ENCODE data around the gene CDC42BPA. TPM values are rescaled to one million over a fixed set of nuclear protein-coding genes. Genes with fewer than 3 reads are reported as not detected.

CDC42BPA gene
- total and polyA plus RNA-seq, 9 of the 15 experiments (the other 6 are each of a cell fraction or from before 2014, with no cell fraction given) = 8.0 to 77.5 (median 52.1) TPM

DNA sequence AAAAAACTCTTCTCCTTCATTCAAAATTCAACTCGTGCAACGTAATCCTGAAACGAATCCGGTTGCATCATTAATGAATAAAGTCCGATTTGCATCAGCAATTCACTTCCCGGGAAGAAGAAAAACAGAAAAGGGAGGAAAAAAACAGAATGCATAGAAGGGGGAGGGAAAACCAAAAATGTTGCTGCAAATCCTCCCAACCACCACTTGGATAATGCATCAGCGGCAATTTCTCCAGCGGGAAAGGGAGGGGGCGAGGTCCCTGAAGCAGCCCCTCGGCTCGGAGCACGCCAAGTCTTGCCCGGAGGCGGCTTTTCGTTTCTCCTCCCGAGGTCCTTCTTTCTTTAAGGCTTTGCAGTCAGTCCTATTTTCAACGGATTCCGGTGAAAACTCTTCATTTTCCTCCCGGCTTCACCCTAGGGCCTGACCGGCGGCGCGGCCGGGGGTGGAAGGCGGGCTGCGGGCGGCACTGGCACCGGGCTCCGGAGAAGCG, 723 bp downstream of the CDC42BPA start (continued):
- TF ChIP-seq, protein P1, sequence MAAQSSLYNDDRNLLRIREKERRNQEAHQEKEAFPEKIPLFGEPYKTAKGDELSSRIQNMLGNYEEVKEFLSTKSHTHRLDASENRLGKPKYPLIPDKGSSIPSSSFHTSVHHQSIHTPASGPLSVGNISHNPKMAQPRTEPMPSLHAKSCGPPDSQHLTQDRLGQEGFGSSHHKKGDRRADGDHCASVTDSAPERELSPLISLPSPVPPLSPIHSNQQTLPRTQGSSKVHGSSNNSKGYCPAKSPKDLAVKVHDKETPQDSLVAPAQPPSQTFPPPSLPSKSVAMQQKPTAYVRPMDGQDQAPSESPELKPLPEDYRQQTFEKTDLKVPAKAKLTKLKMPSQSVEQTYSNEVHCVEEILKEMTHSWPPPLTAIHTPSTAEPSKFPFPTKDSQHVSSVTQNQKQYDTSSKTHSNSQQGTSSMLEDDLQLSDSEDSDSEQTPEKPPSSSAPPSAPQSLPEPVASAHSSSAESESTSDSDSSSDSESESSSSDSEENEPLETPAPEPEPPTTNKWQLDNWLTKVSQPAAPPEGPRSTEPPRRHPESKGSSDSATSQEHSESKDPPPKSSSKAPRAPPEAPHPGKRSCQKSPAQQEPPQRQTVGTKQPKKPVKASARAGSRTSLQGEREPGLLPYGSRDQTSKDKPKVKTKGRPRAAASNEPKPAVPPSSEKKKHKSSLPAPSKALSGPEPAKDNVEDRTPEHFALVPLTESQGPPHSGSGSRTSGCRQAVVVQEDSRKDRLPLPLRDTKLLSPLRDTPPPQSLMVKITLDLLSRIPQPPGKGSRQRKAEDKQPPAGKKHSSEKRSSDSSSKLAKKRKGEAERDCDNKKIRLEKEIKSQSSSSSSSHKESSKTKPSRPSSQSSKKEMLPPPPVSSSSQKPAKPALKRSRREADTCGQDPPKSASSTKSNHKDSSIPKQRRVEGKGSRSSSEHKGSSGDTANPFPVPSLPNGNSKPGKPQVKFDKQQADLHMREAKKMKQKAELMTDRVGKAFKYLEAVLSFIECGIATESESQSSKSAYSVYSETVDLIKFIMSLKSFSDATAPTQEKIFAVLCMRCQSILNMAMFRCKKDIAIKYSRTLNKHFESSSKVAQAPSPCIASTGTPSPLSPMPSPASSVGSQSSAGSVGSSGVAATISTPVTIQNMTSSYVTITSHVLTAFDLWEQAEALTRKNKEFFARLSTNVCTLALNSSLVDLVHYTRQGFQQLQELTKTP (IDR thresholded peaks at IDR 0.05; ENCODE audit: low read depth in 1 of 2, partially characterized antibody in 2 of 2) = peak; percentile 60 to 75
- TF ChIP-seq CEBPB (tag; IDR thresholded peaks at IDR 0.05) = peak; percentile 73
- 0 out of 4 replicates have a peak, but pooled peaks of 1 of the 2 experiments have one; percentile 13 for TF ChIP-seq RAD21 (CRISPR knock-in tag; conservative IDR thresholded peaks at IDR 0.05 in 1 of 2, IDR thresholded peaks at IDR 0.05 in 1 of 2)
- no peak for TF ChIP-seq TAF15 (IDR thresholded peaks at IDR 0.05; ENCODE audit: low read depth, low read length)
- TF ChIP-seq THRAP3 (IDR thresholded peaks at IDR 0.05; ENCODE audit: borderline replicate concordance) = peak; percentile 62; the same call in 1 of the 2 replicates
- peak; percentile 66; the same call in 1 of the 2 replicates for TF ChIP-seq HLTF (IDR thresholded peaks at IDR 0.05)
- TF ChIP-seq ZNF668 (CRISPR knock-in tag; IDR thresholded peaks at IDR 0.05) = 0 out of 2 replicates have a peak, but pooled peaks have one; percentile 24
- TF ChIP-seq ZC3H8 (IDR thresholded peaks at IDR 0.05) = no peak
- TF ChIP-seq, protein P2, sequence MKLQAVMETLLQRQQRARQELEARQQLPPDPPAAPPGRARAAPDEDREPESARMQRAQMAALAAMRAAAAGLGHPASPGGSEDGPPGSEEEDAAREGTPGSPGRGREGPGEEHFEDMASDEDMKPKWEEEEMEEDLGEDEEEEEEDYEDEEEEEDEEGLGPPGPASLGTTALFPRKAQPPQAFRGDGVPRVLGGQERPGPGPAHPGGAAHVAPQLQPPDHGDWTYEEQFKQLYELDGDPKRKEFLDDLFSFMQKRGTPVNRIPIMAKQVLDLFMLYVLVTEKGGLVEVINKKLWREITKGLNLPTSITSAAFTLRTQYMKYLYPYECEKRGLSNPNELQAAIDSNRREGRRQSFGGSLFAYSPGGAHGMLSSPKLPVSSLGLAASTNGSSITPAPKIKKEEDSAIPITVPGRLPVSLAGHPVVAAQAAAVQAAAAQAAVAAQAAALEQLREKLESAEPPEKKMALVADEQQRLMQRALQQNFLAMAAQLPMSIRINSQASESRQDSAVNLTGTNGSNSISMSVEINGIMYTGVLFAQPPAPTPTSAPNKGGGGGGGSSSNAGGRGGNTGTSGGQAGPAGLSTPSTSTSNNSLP (IDR thresholded peaks at IDR 0.05; ENCODE audit: borderline replicate concordance, low read depth, low read length) = no peak
- peak; percentile 58; the same call in 1 of the 2 replicates for TF ChIP-seq HDAC2 (IDR thresholded peaks at IDR 0.05)
- peak; percentile 52 for TF ChIP-seq SMARCE1 (IDR thresholded peaks at IDR 0.05)
- peak; percentile 54; the same call in 1 of the 2 replicates for TF ChIP-seq ARID2 (IDR thresholded peaks at IDR 0.05)
- TF ChIP-seq POLR2H (tag; IDR thresholded peaks at IDR 0.05; ENCODE audit: low read depth) = 0 out of 2 replicates have a peak, but pooled peaks have one; percentile 5
- TF ChIP-seq, protein P3, sequence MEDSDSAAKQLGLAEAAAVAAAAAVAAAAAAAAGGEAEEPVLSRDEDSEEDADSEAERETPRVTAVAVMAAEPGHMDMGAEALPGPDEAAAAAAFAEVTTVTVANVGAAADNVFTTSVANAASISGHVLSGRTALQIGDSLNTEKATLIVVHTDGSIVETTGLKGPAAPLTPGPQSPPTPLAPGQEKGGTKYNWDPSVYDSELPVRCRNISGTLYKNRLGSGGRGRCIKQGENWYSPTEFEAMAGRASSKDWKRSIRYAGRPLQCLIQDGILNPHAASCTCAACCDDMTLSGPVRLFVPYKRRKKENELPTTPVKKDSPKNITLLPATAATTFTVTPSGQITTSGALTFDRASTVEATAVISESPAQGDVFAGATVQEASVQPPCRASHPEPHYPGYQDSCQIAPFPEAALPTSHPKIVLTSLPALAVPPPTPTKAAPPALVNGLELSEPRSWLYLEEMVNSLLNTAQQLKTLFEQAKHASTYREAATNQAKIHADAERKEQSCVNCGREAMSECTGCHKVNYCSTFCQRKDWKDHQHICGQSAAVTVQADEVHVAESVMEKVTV (CRISPR knock-in tag; IDR thresholded peaks at IDR 0.05) = 0 out of 2 replicates have a peak, but pooled peaks have one; percentile 4
- TF ChIP-seq, protein P4, sequence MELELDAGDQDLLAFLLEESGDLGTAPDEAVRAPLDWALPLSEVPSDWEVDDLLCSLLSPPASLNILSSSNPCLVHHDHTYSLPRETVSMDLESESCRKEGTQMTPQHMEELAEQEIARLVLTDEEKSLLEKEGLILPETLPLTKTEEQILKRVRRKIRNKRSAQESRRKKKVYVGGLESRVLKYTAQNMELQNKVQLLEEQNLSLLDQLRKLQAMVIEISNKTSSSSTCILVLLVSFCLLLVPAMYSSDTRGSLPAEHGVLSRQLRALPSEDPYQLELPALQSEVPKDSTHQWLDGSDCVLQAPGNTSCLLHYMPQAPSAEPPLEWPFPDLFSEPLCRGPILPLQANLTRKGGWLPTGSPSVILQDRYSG (tag; conservative IDR thresholded peaks at IDR 0.05; ENCODE audit: low read depth) = no peak
- peak; percentile 19 for TF ChIP-seq DACH1 (IDR thresholded peaks at IDR 0.05; ENCODE audit: partially characterized antibody)
- 0 out of 2 replicates have a peak, but pooled peaks have one; percentile 22 for TF ChIP-seq DPF2 (IDR thresholded peaks at IDR 0.05)
- TF ChIP-seq MTA2 (IDR thresholded peaks at IDR 0.05; ENCODE audit: low read depth) = peak; percentile 40; the same call in 1 of the 2 replicates
- peak; percentile 70 for TF ChIP-seq ZNF316 (IDR thresholded peaks at IDR 0.05)
